H9 (cell line): ENCODE measurements around the gene EEIG2. TPM values are rescaled to one million over a fixed set of nuclear protein-coding genes. Genes with fewer than 3 reads are reported as not detected.

ENCODE experiments used
- DNase-seq: peaks from one replicate; pipeline ENCODE4 v3.0.0-alpha.2; 2017
- H2AFZ ChIP-seq: one replicate; pipeline ENCODE4 v1.6.1; 2013; ENCODE audit warnings: mild to moderate bottlenecking, low read length, control low read depth, moderate library complexity
- H2AK5ac ChIP-seq: 2 replicates; pipeline ENCODE4 v1.6.1; 2013; ENCODE audit warnings: low read length, control low read depth, mixed read lengths; ENCODE audit not compliant: insufficient read length
- H2BK120ac ChIP-seq: one replicate; pipeline ENCODE4 v1.6.1; 2013; ENCODE audit warnings: low read depth, mild to moderate bottlenecking, low read length, control low read depth, inconsistent platforms; ENCODE audit not compliant: poor library complexity, severe bottlenecking
- H2BK12ac ChIP-seq: 2 replicates; pipeline ENCODE4 v1.6.1; 2013; ENCODE audit warnings: low read length, control low read depth, mixed read lengths, low read depth; ENCODE audit not compliant: insufficient read length
- H2BK15ac ChIP-seq: 2 replicates; pipeline ENCODE4 v1.6.1; 2013; ENCODE audit warnings: low read depth, low read length, control low read depth
- H2BK20ac ChIP-seq: one replicate; pipeline ENCODE4 v1.6.1; 2013; ENCODE audit warnings: low read depth, mild to moderate bottlenecking, low read length, control low read depth, inconsistent platforms; ENCODE audit not compliant: poor library complexity, severe bottlenecking
- H2BK5ac ChIP-seq: 2 replicates; pipeline ENCODE4 v1.6.1; 2013; ENCODE audit warnings: low read length, control low read depth, mixed read lengths; ENCODE audit not compliant: insufficient read length
- H3K14ac ChIP-seq: 2 replicates; pipeline ENCODE4 v1.6.1; 2013; ENCODE audit warnings: low read length, control low read depth; ENCODE audit not compliant: insufficient read depth
- H3K18ac ChIP-seq: 2 replicates; pipeline ENCODE4 v1.6.1; 2013; ENCODE audit warnings: low read depth, mild to moderate bottlenecking, mixed read lengths, low read length, control low read depth; ENCODE audit not compliant: insufficient read length
- H3K23ac ChIP-seq: 2 replicates; pipeline ENCODE4 v1.6.1; 2013; ENCODE audit warnings: low read length, control low read depth, mixed read lengths, low read depth; ENCODE audit not compliant: insufficient read length
- H3K23me2 ChIP-seq: 2 replicates; pipeline ENCODE4 v1.6.1; 2013; ENCODE audit warnings: low read depth, mild to moderate bottlenecking, mixed read lengths, low read length, control low read depth; ENCODE audit not compliant: insufficient read length, poor library complexity, severe bottlenecking
- H3K27ac ChIP-seq: 2 replicates; pipeline ENCODE4 v1.5.1; 2013; ENCODE audit warnings: low read length, control low read depth, mixed read lengths, low read depth; ENCODE audit not compliant: insufficient read length
- H3K27me3 ChIP-seq: 2 replicates; pipeline ENCODE4 v1.6.1; 2013; ENCODE audit warnings: low read length, control low read depth, inconsistent platforms; ENCODE audit not compliant: insufficient read depth
- H3K4ac ChIP-seq: 2 replicates; pipeline ENCODE4 v1.6.1; 2013; ENCODE audit warnings: low read depth, mild to moderate bottlenecking, control low read depth, inconsistent platforms, low read length, moderate library complexity
- H3K4me1 ChIP-seq: 2 replicates; pipeline ENCODE4 v1.6.1; 2013; ENCODE audit warnings: low read length, control low read depth, inconsistent platforms; ENCODE audit not compliant: insufficient read depth
- H3K4me2 ChIP-seq: 2 replicates; pipeline ENCODE4 v1.6.1; 2013; ENCODE audit warnings: low read length, control low read depth, mixed read lengths; ENCODE audit not compliant: insufficient read length, insufficient read depth
- H3K56ac ChIP-seq: 2 replicates; pipeline ENCODE4 v1.6.1; 2013; ENCODE audit warnings: low read depth, mild to moderate bottlenecking, mixed read lengths, low read length, control low read depth; ENCODE audit not compliant: insufficient read length
- H3K79me1 ChIP-seq: 2 replicates; pipeline ENCODE4 v1.6.1; 2013; ENCODE audit warnings: low read depth, mild to moderate bottlenecking, moderate library complexity, low read length, control low read depth, inconsistent platforms; ENCODE audit not compliant: insufficient read depth, poor library complexity, severe bottlenecking
- H3K79me2 ChIP-seq: 2 replicates; pipeline ENCODE4 v1.6.1; 2013; ENCODE audit warnings: low read length, control low read depth, inconsistent platforms; ENCODE audit not compliant: insufficient read depth
- H3K9ac ChIP-seq: 2 replicates; pipeline ENCODE4 v1.6.1; 2013; ENCODE audit warnings: low read length, control low read depth, mixed read lengths; ENCODE audit not compliant: insufficient read length; ENCODE audit errors: extremely low read depth
- H3K9me3 ChIP-seq: one replicate; pipeline ENCODE4 v1.6.1; 2013; ENCODE audit warnings: low read depth, low read length, inconsistent platforms; ENCODE audit not compliant: control insufficient read depth
- H3T11ph ChIP-seq: one replicate; pipeline ENCODE4 v1.6.1; 2013; ENCODE audit warnings: mild to moderate bottlenecking, low read length, control low read depth, inconsistent platforms
- H4K20me1 ChIP-seq: one replicate; pipeline ENCODE4 v1.6.1; 2013; ENCODE audit not compliant: control insufficient read depth, insufficient read length, insufficient read depth
- H4K5ac ChIP-seq: 2 replicates; pipeline ENCODE4 v1.6.1; 2013; ENCODE audit warnings: low read depth, mild to moderate bottlenecking, mixed read lengths, low read length, control low read depth; ENCODE audit not compliant: insufficient read length
- H4K8ac ChIP-seq: replicated peaks from 2 replicates; pipeline ENCODE4 v1.6.1; 2013; ENCODE audit warnings: low read length, control low read depth, mixed read lengths, low read depth; ENCODE audit not compliant: insufficient read length
- H4K91ac ChIP-seq: 2 replicates; pipeline ENCODE4 v1.6.1; 2013; ENCODE audit warnings: low read depth, mild to moderate bottlenecking, moderate library complexity, mixed read lengths, low read length, control low read depth; ENCODE audit not compliant: insufficient read length
- H3K27ac Mint-ChIP-seq, 3 experiments: 2 replicates in 2 of 3; 3 replicates in 1 of 3; pipeline ENCODE4 v1.8.0; 2020 to 2021; ENCODE audit warnings: mixed read lengths in 3 of 3, mild to moderate bottlenecking in 1 of 3, moderate library complexity in 1 of 3
- H3K27me3 Mint-ChIP-seq: 2 replicates; pipeline ENCODE4 v1.8.0; 2021; ENCODE audit warnings: low read depth, mild to moderate bottlenecking, moderate library complexity, mixed read lengths
- H3K36me3 Mint-ChIP-seq, 3 experiments: 2 replicates in 2 of 3; 3 replicates in 1 of 3; pipeline ENCODE4 v1.8.0; 2020 to 2021; ENCODE audit warnings: low read depth in 3 of 3, mixed read lengths in 3 of 3; ENCODE audit not compliant: insufficient read depth in 1 of 3
- H3K4me1 Mint-ChIP-seq, 2 experiments: 2 replicates each; pipeline ENCODE4 v1.8.0; 2020; ENCODE audit warnings: mixed read lengths in 2 of 2
- H3K4me3 Mint-ChIP-seq, 2 experiments: 2 replicates in 1 of 2; 3 replicates in 1 of 2; pipeline ENCODE4 v1.8.0; 2020 to 2021; ENCODE audit warnings: mild to moderate bottlenecking in 2 of 2, mixed read lengths in 2 of 2, moderate library complexity in 1 of 2
- H3K9me3 Mint-ChIP-seq, 2 experiments: 2 replicates in 1 of 2; 3 replicates in 1 of 2; pipeline ENCODE4 v1.8.0; 2020; ENCODE audit warnings: mild to moderate bottlenecking in 2 of 2, mixed read lengths in 2 of 2, moderate library complexity in 1 of 2
- WGBS: extraction: QIAGEN DNeasy Blood & Tissue Kit; methylation state at CpG from one replicate; pipeline ENCODE4 v1.1.7; 2013; ENCODE audit warnings: missing lambda C conversion rate, low lambda C conversion rate, mixed read lengths; ENCODE audit not compliant: insufficient read length; ENCODE audit errors: extremely low coverage; 5-methylcytosine and 5-hydroxymethylcytosine counted together
- total RNA-seq: library from RNA; stranded (reverse); gene quantifications from 2 replicates; pipeline ENCODE4 v1.2.1, GENCODE V29; 2021
- TF ChIP-seq, protein P1 (sequence below): fragments of 200-600 bp; sonication (generic); conservative IDR thresholded peaks from 3 replicates; pipeline ENCODE4 v1.8.0; 2021; ENCODE audit warnings: antibody characterized with exemption, mild to moderate bottlenecking

EEIG2 gene
- total RNA-seq, 1 experiment from 2014 or later, result 17.0 TPM

DNA sequence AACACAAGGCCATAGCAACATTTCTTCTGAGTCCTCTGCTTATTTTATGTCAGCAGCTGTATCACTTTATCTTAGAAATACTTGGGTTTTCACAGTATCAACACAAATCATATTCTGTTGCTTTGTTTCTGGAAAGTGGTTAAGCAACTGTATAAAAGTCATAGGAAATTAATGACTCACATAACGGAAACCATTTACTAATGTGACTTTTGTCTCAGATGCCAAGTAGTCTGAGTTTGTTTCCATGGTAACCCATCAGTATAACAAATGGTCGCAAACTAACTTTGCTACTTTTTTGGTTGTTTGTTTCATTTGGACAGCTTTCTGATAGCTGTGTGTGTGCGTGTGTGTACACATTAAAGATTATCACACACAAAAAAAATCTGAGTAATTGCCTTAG is 31.1 kb downstream of the EEIG2 start:
- no peaks in the 10 kb centered on the region for H3K27me3 ChIP-seq
- H2AK5ac ChIP-seq, result no peak overlapping the region
- H3K4me2 ChIP-seq, result no peak overlapping the region
- no peak overlapping the region for H4K5ac ChIP-seq
- no peak overlapping the region for H3K27ac ChIP-seq
- H2BK15ac ChIP-seq, result no peak overlapping the region
- H4K20me1 ChIP-seq, result no peaks in the 10 kb centered on the region
- no peaks in the 10 kb centered on the region for H3K79me1 ChIP-seq
- H2BK120ac ChIP-seq, result no peak overlapping the region
- H3K27ac Mint-ChIP-seq, result no peak overlapping the region
- H3K23me2 ChIP-seq, result no peaks in the 10 kb centered on the region
- H3K4me3 Mint-ChIP-seq, result no peak overlapping the region
- no peaks in the 10 kb centered on the region for H3K27me3 Mint-ChIP-seq
- H3K9ac ChIP-seq, result no peak overlapping the region
- TF ChIP-seq, protein P1, sequence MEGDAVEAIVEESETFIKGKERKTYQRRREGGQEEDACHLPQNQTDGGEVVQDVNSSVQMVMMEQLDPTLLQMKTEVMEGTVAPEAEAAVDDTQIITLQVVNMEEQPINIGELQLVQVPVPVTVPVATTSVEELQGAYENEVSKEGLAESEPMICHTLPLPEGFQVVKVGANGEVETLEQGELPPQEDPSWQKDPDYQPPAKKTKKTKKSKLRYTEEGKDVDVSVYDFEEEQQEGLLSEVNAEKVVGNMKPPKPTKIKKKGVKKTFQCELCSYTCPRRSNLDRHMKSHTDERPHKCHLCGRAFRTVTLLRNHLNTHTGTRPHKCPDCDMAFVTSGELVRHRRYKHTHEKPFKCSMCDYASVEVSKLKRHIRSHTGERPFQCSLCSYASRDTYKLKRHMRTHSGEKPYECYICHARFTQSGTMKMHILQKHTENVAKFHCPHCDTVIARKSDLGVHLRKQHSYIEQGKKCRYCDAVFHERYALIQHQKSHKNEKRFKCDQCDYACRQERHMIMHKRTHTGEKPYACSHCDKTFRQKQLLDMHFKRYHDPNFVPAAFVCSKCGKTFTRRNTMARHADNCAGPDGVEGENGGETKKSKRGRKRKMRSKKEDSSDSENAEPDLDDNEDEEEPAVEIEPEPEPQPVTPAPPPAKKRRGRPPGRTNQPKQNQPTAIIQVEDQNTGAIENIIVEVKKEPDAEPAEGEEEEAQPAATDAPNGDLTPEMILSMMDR, result no peak
- H3K23ac ChIP-seq, result no peak overlapping the region
- no peak overlapping the region for H3K4ac ChIP-seq
- H4K91ac ChIP-seq, result no peak overlapping the region
- WGBS, result no CpG with 5 or more reads among the region's 3 CpGs
- peaks cover 8 to 13% of the 10 kb centered on the region in 2 experiments for H3K4me1 Mint-ChIP-seq
- H2BK5ac ChIP-seq, result no peak overlapping the region
- no peak overlapping the region for H3K18ac ChIP-seq
- no peaks in the 10 kb centered on the region for H3K9me3 ChIP-seq
- H2BK12ac ChIP-seq, result no peak overlapping the region
- no peak overlapping the region for H3K14ac ChIP-seq
- H2BK20ac ChIP-seq, result no peak overlapping the region
- no peak overlapping the region for H2AFZ ChIP-seq
- no peaks in the 10 kb centered on the region; the same call in 1 of the 2 replicates for H3K79me2 ChIP-seq
- H3K9me3 Mint-ChIP-seq, result no peaks in the 10 kb centered on the region
- H3K56ac ChIP-seq, result no peak overlapping the region
- no peak overlapping the region for H3T11ph ChIP-seq
- DNase-seq, result no peak
- no peaks in the 10 kb centered on the region; the same call in 1 of the 2 replicates for H3K4me1 ChIP-seq
- no peaks in the 10 kb centered on the region for H3K36me3 Mint-ChIP-seq
- H4K8ac ChIP-seq, result no peak overlapping the region
